Measurements from ENCODE around the gene MYO18A. TPM values are rescaled to one million over a fixed set of nuclear protein-coding genes. Genes with fewer than 3 reads are reported as not detected.
"Not testable (repeated sequence)": the region's sequence is repeated elsewhere in the genome, so short reads cannot be mapped to it uniquely, and the experiment has no call there.

Gene MYO18A
- total RNA-seq, 2 donors from 2014 or later, result 34.6 to 80.5 TPM

DNA sequence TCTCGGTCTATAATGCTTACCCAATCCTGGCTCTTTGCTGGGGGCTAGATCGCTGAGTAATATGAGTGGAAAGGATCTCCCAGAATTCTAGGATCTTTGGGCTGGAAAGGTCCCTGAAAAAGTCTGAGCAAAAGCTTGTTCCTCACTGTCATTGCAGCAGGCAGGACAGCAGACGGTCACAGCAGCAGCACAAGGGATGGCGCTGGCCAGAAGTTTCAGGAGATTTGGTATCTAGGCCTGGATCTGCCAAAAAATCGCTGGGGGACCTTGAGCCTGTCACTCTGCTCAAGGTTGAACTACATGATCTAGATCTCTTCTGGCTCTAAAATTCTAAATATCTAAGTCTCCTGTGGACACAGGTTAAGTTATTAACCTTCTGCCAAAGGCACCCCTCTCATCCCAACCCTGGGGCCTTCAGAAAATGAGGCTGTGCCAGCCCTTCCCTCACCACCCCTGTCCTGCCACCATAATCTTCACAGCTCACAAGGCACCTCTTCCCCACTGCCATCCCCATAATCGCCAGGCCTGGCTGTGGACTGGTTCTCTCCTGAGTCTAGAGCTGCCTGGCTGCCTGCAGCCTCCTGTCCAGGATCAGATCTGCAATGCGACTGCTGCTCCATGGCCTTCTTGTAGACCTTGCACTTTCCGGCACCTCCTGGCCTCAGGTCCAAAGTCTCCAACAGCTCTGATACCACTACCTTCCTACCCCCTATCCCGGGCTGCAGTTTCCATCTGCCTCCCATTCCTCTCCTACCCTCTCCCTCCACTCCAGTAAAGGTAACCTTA, 10.2 kb downstream of the MYO18A start:
- no peak overlapping the region for H3K4me3 ChIP-seq
- no peak for DNase-seq (ENCODE audit: low spot score)
- intact Hi-C loops (cut with DNase I), result no loop called here
- H3K36me3 ChIP-seq, result no peaks in the 10 kb centered on the region
- TF ChIP-seq, protein P1, sequence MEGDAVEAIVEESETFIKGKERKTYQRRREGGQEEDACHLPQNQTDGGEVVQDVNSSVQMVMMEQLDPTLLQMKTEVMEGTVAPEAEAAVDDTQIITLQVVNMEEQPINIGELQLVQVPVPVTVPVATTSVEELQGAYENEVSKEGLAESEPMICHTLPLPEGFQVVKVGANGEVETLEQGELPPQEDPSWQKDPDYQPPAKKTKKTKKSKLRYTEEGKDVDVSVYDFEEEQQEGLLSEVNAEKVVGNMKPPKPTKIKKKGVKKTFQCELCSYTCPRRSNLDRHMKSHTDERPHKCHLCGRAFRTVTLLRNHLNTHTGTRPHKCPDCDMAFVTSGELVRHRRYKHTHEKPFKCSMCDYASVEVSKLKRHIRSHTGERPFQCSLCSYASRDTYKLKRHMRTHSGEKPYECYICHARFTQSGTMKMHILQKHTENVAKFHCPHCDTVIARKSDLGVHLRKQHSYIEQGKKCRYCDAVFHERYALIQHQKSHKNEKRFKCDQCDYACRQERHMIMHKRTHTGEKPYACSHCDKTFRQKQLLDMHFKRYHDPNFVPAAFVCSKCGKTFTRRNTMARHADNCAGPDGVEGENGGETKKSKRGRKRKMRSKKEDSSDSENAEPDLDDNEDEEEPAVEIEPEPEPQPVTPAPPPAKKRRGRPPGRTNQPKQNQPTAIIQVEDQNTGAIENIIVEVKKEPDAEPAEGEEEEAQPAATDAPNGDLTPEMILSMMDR (IDR thresholded peaks at IDR 0.05), result no peak
- TF ChIP-seq POLR2AphosphoS5 (IDR thresholded peaks at IDR 0.05) (no peak), POLR2A (IDR thresholded peaks at IDR 0.05) (no peak)
- no peak overlapping the region for H3K27ac ChIP-seq
- 93% methylated on average over 9 of the region's 9 CpGs for WGBS
- H3K4me1 ChIP-seq (replicated peaks), result no peaks in the 10 kb centered on the region
- no peaks in the 10 kb centered on the region for H3K27me3 ChIP-seq (replicated peaks; ENCODE audit: insufficient read depth)
- no peaks in the 10 kb centered on the region for H3K9me3 ChIP-seq

DNA sequence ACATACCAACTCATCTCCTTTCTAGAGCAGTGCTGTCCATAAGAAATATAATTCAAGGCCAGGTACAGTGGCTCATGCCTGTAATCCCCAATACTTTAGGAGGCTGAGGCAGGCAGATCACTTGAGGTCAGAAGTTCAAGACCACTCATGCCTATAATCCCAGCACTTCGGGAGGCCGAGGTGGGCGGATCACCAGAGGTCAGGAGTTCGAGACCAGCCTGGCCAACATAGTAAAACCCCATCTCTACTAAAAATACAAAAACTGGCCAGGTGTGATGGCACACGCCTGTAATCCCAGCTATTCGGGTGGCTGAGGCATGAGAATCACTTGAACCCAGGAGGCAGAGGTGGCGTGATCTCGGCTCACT, 11.5 kb downstream of the MYO18A start:
- H3K4me1 ChIP-seq (replicated peaks); H3K9me3 ChIP-seq; H3K4me3 ChIP-seq; H3K27me3 ChIP-seq (replicated peaks; ENCODE audit: insufficient read depth); H3K36me3 ChIP-seq; H3K27ac ChIP-seq; DNase-seq (ENCODE audit: low spot score); intact Hi-C loops (cut with DNase I): not testable (repeated sequence)
- WGBS, result 97% methylated on average over 8 of the region's 8 CpGs

DNA sequence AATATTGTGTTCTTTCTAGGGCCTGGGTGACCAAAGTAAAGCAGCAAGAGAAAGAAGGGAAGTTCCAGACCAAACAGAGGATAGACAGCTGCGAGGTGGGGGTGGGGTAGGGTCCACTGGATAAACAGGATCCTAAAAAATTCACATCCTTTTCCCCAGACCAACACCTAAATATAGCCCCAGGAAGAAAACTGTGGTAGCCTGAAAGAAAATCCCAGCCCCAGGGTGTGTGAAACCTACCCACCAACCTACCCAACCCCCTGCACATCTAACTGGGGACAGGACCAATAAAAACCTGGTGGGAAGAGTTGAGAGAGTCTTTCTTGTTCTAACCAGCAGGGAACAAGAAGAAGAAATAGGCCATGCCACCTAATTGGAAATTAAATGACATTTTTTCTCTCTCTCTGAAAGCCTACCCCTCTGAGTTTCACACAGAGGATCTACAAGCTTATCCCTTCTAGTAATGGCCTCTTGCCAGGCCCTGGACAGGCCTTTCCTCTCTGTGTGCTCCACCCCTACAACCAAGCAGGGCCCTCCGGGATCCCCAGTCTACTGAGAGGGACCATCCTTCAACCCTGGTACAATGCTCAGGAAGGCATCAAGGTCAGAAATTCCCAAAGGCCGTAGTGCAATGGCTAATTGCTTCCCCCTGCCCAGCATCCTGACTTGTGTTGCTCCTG, 12.0 kb downstream of the MYO18A start:
- no peak for DNase-seq (ENCODE audit: low spot score)

DNA sequence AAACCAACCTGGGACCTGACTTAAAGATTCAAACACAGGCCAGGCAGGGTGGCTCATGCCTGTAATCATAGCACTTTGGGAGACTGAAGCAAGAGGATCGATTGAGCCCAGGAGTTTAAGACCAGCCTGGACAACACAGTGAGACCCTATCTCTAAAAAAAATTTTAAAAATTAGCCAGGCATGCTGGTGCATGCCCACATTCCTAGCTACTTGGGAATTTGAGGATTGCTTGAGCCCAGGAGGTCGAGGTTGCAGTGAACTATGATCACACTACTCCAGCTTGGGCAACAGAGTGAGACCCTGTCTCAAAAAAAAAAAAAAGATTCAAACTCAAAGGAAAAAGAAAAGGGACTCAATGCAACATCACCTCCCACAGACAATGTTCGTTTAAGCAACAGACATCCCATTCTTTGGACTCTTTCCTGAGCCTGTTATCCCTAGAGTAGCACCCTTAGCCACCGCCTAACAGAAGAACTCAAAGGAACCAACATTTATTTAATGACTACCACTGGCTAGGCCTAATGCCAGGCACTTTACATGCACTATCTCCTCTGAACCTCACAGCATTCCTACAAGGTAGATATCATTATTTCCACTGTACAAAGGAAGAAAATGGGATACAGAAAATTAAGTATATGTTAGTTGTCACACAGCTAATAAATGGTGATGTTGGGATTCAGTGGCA, 12.7 kb downstream of the MYO18A start:
- Histone ChIP-seq H3K36me3 (no peaks in the 10 kb centered on the region), H3K4me3 (no peak overlapping the region), H3K9me3 (no peaks in the 10 kb centered on the region), H3K27me3 (replicated peaks; ENCODE audit: insufficient read depth) (no peaks in the 10 kb centered on the region), H3K4me1 (replicated peaks) (no peaks in the 10 kb centered on the region), H3K27ac (no peak overlapping the region)
- TF ChIP-seq, protein P1 (IDR thresholded peaks at IDR 0.05), result no peak
- DNase-seq (ENCODE audit: low spot score), result no peak
- intact Hi-C loops (cut with DNase I), result no loop called here
- WGBS, result 73% methylated on average over 4 of the region's 4 CpGs

More for the DNA sequence above, 12.0 kb downstream of the MYO18A start:
- TF ChIP-seq, protein P1 (IDR thresholded peaks at IDR 0.05), result no peak
- no peak for TF ChIP-seq POLR2A (IDR thresholded peaks at IDR 0.05)
- no peak for TF ChIP-seq POLR2AphosphoS5 (IDR thresholded peaks at IDR 0.05)
- WGBS, result 79% methylated on average over 3 of the region's 3 CpGs
- H3K4me3 ChIP-seq, result no peak overlapping the region
- H3K27me3 ChIP-seq (replicated peaks; ENCODE audit: insufficient read depth), result no peaks in the 10 kb centered on the region
- no peaks in the 10 kb centered on the region for H3K4me1 ChIP-seq (replicated peaks)
- no peak overlapping the region for H3K27ac ChIP-seq
- H3K9me3 ChIP-seq, result no peaks in the 10 kb centered on the region
- H3K36me3 ChIP-seq, result no peaks in the 10 kb centered on the region
- intact Hi-C loops (cut with DNase I), result no loop called here

DNA sequence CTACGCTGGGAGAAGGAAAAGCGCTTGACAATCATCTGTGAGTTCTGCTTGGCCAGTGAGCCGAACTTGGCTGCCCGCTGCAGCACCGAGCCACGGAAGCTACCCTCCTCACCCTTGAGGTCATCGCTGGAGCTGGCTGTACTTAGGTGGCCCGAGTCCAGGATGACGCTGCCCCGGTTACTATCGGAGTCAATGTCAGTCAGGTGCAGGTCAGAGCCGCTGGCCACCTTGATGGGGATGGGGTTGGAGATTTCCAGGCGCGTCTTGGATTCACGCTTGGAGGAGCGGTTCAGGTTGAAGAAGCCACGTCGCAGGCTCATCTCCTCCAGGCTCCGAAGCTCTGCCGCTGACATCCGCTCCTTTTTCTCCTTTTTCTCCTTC, 13.7 kb downstream of the MYO18A start:
- TF ChIP-seq, protein P1 (IDR thresholded peaks at IDR 0.05), result no peak
- TF ChIP-seq POLR2A (IDR thresholded peaks at IDR 0.05) (no peak), POLR2AphosphoS5 (IDR thresholded peaks at IDR 0.05) (no peak)

More for the DNA sequence above, 13.7 kb downstream of the MYO18A start:
- Histone ChIP-seq H3K9me3 (no peaks in the 10 kb centered on the region), H3K27me3 (replicated peaks; ENCODE audit: insufficient read depth) (no peaks in the 10 kb centered on the region), H3K4me1 (replicated peaks) (no peaks in the 10 kb centered on the region), H3K4me3 (no peak overlapping the region), H3K36me3 (no peaks in the 10 kb centered on the region), H3K27ac (no peak overlapping the region)
- intact Hi-C loops (cut with DNase I), result no loop called here
- 97% methylated on average over 19 of the region's 21 CpGs for WGBS
- no peak for DNase-seq (ENCODE audit: low spot score)

Measured in prostate gland (tissue), 2 donors.